NCI-H187 treated with DMSO at 0.1 percent for 48 hours (cell line): ENCODE data around the gene SRCAP.

Experiments
- DNase-seq: peaks from one replicate; lab custom pipeline; 2025; lab: John Stamatoyannopoulos, UW

SRCAP gene

GRCh38 chr16:30736995-30737793 lies 38.2 kb downstream of the SRCAP start:
- no peak for DNase-seq

GRCh38 chr16:30737794-30738648 lies 39.0 kb downstream of the SRCAP start:
- no peak for DNase-seq

GRCh38 chr16:30738984-30739951 lies 40.3 kb downstream of the SRCAP start:
- no peak for DNase-seq

- no peak for DNase-seq
Measured at GRCh38 chr16:30740364-30741251, 41.6 kb downstream of the SRCAP start.

- peak; percentile 12 for DNase-seq
Measured at GRCh38 chr16:30741461-30741914, 42.5 kb downstream of the SRCAP start.

- no peak for DNase-seq
Measured at GRCh38 chr16:30743716-30744115, 44.7 kb downstream of the SRCAP start.

GRCh38 chr16:30744183-30744582 lies 45.2 kb downstream of the SRCAP start:
- DNase-seq, result no peak

GRCh38 chr16:30745082-30745481 lies 46.1 kb downstream of the SRCAP start:
- DNase-seq, result no peak

- DNase-seq, result no peak
Measured at GRCh38 chr16:30746638-30747175, 47.7 kb downstream of the SRCAP start.

GRCh38 chr16:30747331-30747730 lies 48.4 kb downstream of the SRCAP start:
- DNase-seq, result no peak

GRCh38 chr16:30747799-30748633 lies 49.0 kb downstream of the SRCAP start, which contains the start of gene PHKG2:
PHKG2 (plus strand) TSS chr16:30748425; CDS start chr16:30748821, 396 bp downstream.
- peak; percentile 77 for DNase-seq

- DNase-seq, result no peak
Measured at GRCh38 chr16:30748634-30749445, 49.9 kb downstream of the SRCAP start.

GRCh38 chr16:30750201-30750600 lies 51.2 kb downstream of the SRCAP start:
- no peak for DNase-seq

GRCh38 chr16:30750876-30751465 lies 52.0 kb downstream of the SRCAP start:
- DNase-seq, result no peak

- DNase-seq, result no peak
Measured at GRCh38 chr16:30753596-30753995, 54.6 kb downstream of the SRCAP start.

- DNase-seq, result no peak
Measured at GRCh38 chr16:30755955-30756780, 57.2 kb downstream of the SRCAP start.

GRCh38 chr16:30756781-30757100 lies 57.8 kb downstream of the SRCAP start:
- DNase-seq, result no peak
